Measurements from ENCODE around the gene TNNT2. TPM values are rescaled to one million over a fixed set of nuclear protein-coding genes. Genes with fewer than 3 reads are reported as not detected.

TNNT2 gene
- total RNA-seq, 1 donor from 2014 or later: 3.0 TPM

DNA sequence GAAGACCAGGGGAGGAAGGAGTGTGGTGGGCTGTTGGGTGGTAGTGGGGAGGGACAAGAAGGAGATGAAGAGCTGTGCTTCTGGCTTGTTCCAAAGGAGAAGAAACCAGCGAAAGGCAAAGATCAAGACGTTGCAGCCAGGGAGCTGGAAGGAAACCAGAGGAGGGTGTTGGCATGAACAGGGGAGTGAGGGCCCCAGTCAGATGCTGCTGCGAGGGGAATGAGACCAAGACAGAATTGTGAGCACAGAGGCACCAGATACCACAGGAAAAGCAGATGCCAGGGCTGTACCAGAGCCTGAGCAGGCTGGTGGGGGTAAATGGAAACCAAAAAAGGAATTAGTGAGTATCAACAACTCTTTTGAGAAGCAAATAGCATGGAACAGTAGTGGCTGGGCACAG lies 15.6 kb upstream of the TNNT2 start:
- H3K4me3 Mint-ChIP-seq (ENCODE audit: unreplicated experiment): no peak overlapping the region
- no peak for DNase-seq (ENCODE audit: extremely low spot score, unreplicated experiment)
- no peak overlapping the region for H3K27ac Mint-ChIP-seq (ENCODE audit: unreplicated experiment)

DNA sequence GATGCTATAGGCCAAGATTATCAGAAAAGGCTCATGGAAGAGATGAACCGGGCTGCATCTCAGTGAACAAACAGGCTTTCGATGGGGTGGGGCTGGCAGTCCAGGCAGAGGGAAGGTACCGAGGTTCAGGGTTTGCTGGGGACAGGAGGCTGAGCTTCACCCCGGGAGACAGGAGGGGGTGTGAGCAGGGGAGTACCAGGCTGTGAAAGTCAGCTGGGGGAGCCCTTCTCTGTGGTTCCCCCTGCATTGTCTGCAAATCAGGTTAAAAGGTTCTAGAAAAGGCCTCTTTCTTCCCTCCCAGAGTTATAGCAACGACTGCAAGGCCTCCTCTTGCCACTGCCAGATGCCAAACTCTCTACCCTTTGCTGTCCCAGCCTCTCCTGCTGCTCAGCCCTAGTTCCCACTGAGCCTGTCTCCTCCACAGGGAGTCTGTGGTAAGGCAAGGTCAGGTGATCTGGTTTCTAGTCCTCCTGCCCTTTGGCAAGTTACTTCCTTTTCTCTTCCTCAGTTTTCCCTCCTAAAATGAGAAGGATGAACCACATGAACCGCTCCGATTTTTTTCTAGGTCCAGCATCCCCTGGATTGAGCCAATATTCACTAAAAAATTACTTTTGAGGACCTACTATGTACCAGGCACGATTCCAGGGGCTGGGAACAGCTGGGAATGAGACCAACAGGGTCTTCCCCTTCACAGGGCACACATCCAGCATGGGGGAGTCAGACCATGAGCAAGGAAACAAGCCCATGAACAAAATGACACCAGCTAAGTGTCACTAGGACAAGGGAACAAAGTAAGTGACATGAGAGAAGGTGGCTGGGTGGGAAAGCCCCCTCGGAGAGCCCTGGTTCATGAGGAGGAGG lies 14.4 kb upstream of the TNNT2 start:
- no peak for DNase-seq (ENCODE audit: extremely low spot score, unreplicated experiment)
- peaks cover 2% of the 10 kb centered on the region for H3K27me3 Mint-ChIP-seq (ENCODE audit: unreplicated experiment)
- TF ChIP-seq, protein P1, sequence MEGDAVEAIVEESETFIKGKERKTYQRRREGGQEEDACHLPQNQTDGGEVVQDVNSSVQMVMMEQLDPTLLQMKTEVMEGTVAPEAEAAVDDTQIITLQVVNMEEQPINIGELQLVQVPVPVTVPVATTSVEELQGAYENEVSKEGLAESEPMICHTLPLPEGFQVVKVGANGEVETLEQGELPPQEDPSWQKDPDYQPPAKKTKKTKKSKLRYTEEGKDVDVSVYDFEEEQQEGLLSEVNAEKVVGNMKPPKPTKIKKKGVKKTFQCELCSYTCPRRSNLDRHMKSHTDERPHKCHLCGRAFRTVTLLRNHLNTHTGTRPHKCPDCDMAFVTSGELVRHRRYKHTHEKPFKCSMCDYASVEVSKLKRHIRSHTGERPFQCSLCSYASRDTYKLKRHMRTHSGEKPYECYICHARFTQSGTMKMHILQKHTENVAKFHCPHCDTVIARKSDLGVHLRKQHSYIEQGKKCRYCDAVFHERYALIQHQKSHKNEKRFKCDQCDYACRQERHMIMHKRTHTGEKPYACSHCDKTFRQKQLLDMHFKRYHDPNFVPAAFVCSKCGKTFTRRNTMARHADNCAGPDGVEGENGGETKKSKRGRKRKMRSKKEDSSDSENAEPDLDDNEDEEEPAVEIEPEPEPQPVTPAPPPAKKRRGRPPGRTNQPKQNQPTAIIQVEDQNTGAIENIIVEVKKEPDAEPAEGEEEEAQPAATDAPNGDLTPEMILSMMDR (IDR thresholded peaks at IDR 0.05): no peak
- H3K4me1 Mint-ChIP-seq (ENCODE audit: unreplicated experiment): peaks cover 18% of the 10 kb centered on the region
- H3K36me3 Mint-ChIP-seq (ENCODE audit: unreplicated experiment): peaks cover 3% of the 10 kb centered on the region
- H3K27ac Mint-ChIP-seq (ENCODE audit: unreplicated experiment): no peak overlapping the region
- no peak overlapping the region for H3K4me3 Mint-ChIP-seq (ENCODE audit: unreplicated experiment)
- no peaks in the 10 kb centered on the region for H3K9me3 Mint-ChIP-seq (ENCODE audit: unreplicated experiment)

More for the DNA sequence above, 15.6 kb upstream of the TNNT2 start:
- H3K9me3 Mint-ChIP-seq (ENCODE audit: unreplicated experiment): no peaks in the 10 kb centered on the region
- peaks cover 10% of the 10 kb centered on the region for H3K27me3 Mint-ChIP-seq (ENCODE audit: unreplicated experiment)
- TF ChIP-seq, protein P1 (IDR thresholded peaks at IDR 0.05): no peak
- H3K4me1 Mint-ChIP-seq (ENCODE audit: unreplicated experiment): peaks cover 22% of the 10 kb centered on the region
- H3K36me3 Mint-ChIP-seq (ENCODE audit: unreplicated experiment): peaks cover 3% of the 10 kb centered on the region

DNA sequence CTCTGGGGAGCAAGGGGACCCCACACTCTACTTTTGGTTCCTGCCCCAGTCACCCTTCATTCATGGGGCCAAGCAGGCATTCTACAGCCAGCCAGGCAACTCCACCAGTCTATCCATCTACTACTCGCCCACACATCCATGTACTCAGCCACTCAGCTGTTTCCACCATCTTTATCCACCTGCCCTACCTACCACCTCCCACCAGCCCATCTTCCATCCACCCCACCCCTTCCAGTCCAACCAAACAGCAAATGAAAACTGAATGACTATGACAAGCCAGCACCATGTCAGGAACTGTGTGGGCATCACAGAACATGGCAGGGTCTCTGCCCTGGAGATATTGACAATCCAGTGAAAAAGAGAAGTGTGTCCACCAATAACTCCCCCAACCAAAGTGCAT lies 13.7 kb upstream of the TNNT2 start:
- peaks cover 18% of the 10 kb centered on the region for H3K4me1 Mint-ChIP-seq (ENCODE audit: unreplicated experiment)
- H3K27me3 Mint-ChIP-seq (ENCODE audit: unreplicated experiment): peaks cover 2% of the 10 kb centered on the region
- DNase-seq (ENCODE audit: extremely low spot score, unreplicated experiment): no peak
- H3K4me3 Mint-ChIP-seq (ENCODE audit: unreplicated experiment): no peak overlapping the region
- TF ChIP-seq, protein P1 (IDR thresholded peaks at IDR 0.05): no peak
- H3K27ac Mint-ChIP-seq (ENCODE audit: unreplicated experiment): no peak overlapping the region
- peaks cover 3% of the 10 kb centered on the region for H3K36me3 Mint-ChIP-seq (ENCODE audit: unreplicated experiment)
- no peaks in the 10 kb centered on the region for H3K9me3 Mint-ChIP-seq (ENCODE audit: unreplicated experiment)

DNA sequence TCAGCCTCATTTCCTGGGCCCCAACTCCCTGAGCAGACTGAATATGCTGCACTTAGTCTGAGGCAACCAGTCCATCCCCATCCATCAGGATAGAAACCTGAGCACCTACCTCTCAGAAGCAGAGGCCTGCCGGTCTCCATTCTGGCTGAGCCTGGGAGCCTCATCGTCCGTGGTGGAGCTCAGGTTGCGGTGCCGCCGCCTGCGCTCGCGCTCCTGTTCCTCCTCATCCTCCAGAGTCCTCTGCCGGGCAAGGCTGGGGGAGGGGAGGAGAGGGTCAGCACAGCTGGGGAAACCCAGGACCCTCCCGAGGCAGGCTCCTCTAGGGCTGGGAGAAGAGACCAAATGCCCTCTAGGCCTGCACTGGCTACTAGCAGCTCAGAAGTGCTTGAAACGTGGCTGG lies 11.6 kb upstream of the TNNT2 start:
- TF ChIP-seq, protein P1 (IDR thresholded peaks at IDR 0.05): no peak
- no peak for DNase-seq (ENCODE audit: extremely low spot score, unreplicated experiment)
- H3K27me3 Mint-ChIP-seq (ENCODE audit: unreplicated experiment): peaks cover 2% of the 10 kb centered on the region
- H3K27ac Mint-ChIP-seq (ENCODE audit: unreplicated experiment): no peak overlapping the region
- peaks cover 22% of the 10 kb centered on the region for H3K4me1 Mint-ChIP-seq (ENCODE audit: unreplicated experiment)
- H3K9me3 Mint-ChIP-seq (ENCODE audit: unreplicated experiment): no peaks in the 10 kb centered on the region
- H3K36me3 Mint-ChIP-seq (ENCODE audit: unreplicated experiment): peaks cover 3% of the 10 kb centered on the region
- H3K4me3 Mint-ChIP-seq (ENCODE audit: unreplicated experiment): no peak overlapping the region

DNA sequence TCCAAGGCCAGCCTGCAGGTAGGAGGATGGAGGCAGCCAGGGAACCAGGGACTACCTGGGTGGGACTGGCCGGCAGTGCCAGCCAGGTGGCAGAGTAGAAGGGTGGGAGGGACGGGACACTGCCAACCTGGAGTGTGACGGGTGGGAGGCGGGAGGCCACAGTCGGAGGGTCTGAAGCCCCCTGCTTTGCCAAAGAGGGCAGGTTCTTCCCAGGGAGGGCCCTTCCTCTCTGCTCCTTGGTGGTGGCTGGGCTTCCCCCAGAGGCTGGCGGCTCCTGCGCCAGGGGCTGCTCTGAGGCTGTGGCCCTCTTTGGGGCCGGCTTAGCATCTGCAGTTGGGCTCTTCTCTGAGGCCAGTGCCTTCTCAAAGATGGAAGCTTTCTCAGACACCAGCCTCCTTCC lies 8.7 kb upstream of the TNNT2 start:
- H3K4me1 Mint-ChIP-seq (ENCODE audit: unreplicated experiment): peaks cover 20% of the 10 kb centered on the region

More for the DNA sequence above, 8.7 kb upstream of the TNNT2 start:
- no peak for DNase-seq (ENCODE audit: extremely low spot score, unreplicated experiment)
- TF ChIP-seq, protein P1 (IDR thresholded peaks at IDR 0.05): no peak
- Mint-ChIP-seq H3K4me3 (ENCODE audit: unreplicated experiment) (no peak overlapping the region), H3K27ac (ENCODE audit: unreplicated experiment) (no peak overlapping the region), H3K27me3 (ENCODE audit: unreplicated experiment) (no peaks in the 10 kb centered on the region), H3K36me3 (ENCODE audit: unreplicated experiment) (no peaks in the 10 kb centered on the region), H3K9me3 (ENCODE audit: unreplicated experiment) (no peaks in the 10 kb centered on the region)

Measured in osteocyte (in vitro differentiated cells).